Measurements from ENCODE around the gene RAMP1. TPM values are rescaled to one million over a fixed set of nuclear protein-coding genes. Genes with fewer than 3 reads are reported as not detected.

The RAMP1 gene
- total and polyA plus RNA-seq, 2 donors (not counting 1 experiment from before 2014, with no cell fraction given) = 15.7 TPM; not detected in 1

GRCh38 chr2:237864444-237864931, 5.1 kb downstream of the RAMP1 start:
- Mint-ChIP-seq H3K27me3 (peaks cover 50% of the 10 kb centered on the region), H3K27ac (no peak overlapping the region), H3K4me1 (peaks cover 15% of the 10 kb centered on the region), H3K9me3 (ENCODE audit: insufficient read depth) (no peaks in the 10 kb centered on the region), H3K4me3 (no peak overlapping the region)
- no peak for DNase-seq
- Histone ChIP-seq H3K4me2 (replicated peaks; ENCODE audit: low read depth, low read length, poor library complexity, severe bottlenecking) (no peak overlapping the region), H3K9ac (ENCODE audit: low read length) (no peak overlapping the region), H3K4me3 (ENCODE audit: control extremely low read depth in 1 of 5, extremely low read depth in 1 of 5, insufficient read depth in 1 of 5, low read depth in 2 of 5, low read length in 4 of 5) (no peak overlapping the region), H3K79me2 (ENCODE audit: control insufficient read depth, insufficient read depth, low read length) (no peaks in the 10 kb centered on the region), H3K36me3 (replicated peaks in 1 of 2; ENCODE audit: control extremely low read depth in 1 of 2, control insufficient read depth in 1 of 2, extremely low read depth in 1 of 2, insufficient read depth in 2 of 2, low read length in 1 of 2) (no peaks in the 10 kb centered on the region), H3K27me3 (replicated peaks in 1 of 4; ENCODE audit: control extremely low read depth in 1 of 4, control insufficient read depth in 3 of 4, insufficient read depth in 4 of 4, low read length in 3 of 4) (peaks cover 0 to 28% (median 6%) of the 10 kb centered on the region in 4 experiments), H4K20me1 (ENCODE audit: control insufficient read depth, insufficient read depth, low read length, poor library complexity, severe bottlenecking) (no peaks in the 10 kb centered on the region), H3K9me3 (ENCODE audit: control extremely low read depth in 1 of 3, control insufficient read depth in 2 of 3, insufficient read depth in 1 of 3, low read length in 2 of 3) (no peaks in the 10 kb centered on the region), H2AFZ (ENCODE audit: insufficient read depth, low read depth, low read length, poor library complexity, severe bottlenecking) (no peak overlapping the region), H3K27ac (ENCODE audit: low read length in 2 of 2) (no peak overlapping the region), H3K4me1 (ENCODE audit: control insufficient read depth in 2 of 2, insufficient read depth in 2 of 2, low read length in 2 of 2) (no peaks in the 10 kb centered on the region)
- ChIA-PET CTCF (no interaction called here), POLR2A (no interaction called here)
- intact Hi-C loops (cut with micrococcal nuclease) = no loop called here
- WGBS (ENCODE audit: insufficient coverage) = 84% methylated on average over 8 of the region's 10 CpGs
- TF ChIP-seq EZH2 (IDR thresholded peaks at IDR 0.05; ENCODE audit: borderline replicate concordance, insufficient read depth, low read depth, low read length, poor library complexity, severe bottlenecking) = no peak
- TF ChIP-seq CTCF (IDR thresholded peaks at IDR 0.05) = no peak
- no peak for ATAC-seq (ENCODE audit: low read depth)

GRCh38 chr2:237864940-237865622, 5.7 kb downstream of the RAMP1 start:
- Histone ChIP-seq H3K27me3 (replicated peaks in 1 of 4; ENCODE audit: control extremely low read depth in 1 of 4, control insufficient read depth in 3 of 4, insufficient read depth in 4 of 4, low read length in 3 of 4) (peaks cover 0 to 30% (median 5%) of the 10 kb centered on the region in 4 experiments), H3K4me2 (replicated peaks; ENCODE audit: low read depth, low read length, poor library complexity, severe bottlenecking) (no peak overlapping the region), H4K20me1 (ENCODE audit: control insufficient read depth, insufficient read depth, low read length, poor library complexity, severe bottlenecking) (no peaks in the 10 kb centered on the region), H3K9ac (ENCODE audit: low read length) (no peak overlapping the region), H3K4me3 (ENCODE audit: control extremely low read depth in 1 of 5, extremely low read depth in 1 of 5, insufficient read depth in 1 of 5, low read depth in 2 of 5, low read length in 4 of 5) (no peak overlapping the region), H3K4me1 (ENCODE audit: control insufficient read depth in 2 of 2, insufficient read depth in 2 of 2, low read length in 2 of 2) (no peaks in the 10 kb centered on the region), H2AFZ (ENCODE audit: insufficient read depth, low read depth, low read length, poor library complexity, severe bottlenecking) (no peak overlapping the region), H3K36me3 (replicated peaks in 1 of 2; ENCODE audit: control extremely low read depth in 1 of 2, control insufficient read depth in 1 of 2, extremely low read depth in 1 of 2, insufficient read depth in 2 of 2, low read length in 1 of 2) (no peaks in the 10 kb centered on the region), H3K9me3 (ENCODE audit: control extremely low read depth in 1 of 3, control insufficient read depth in 2 of 3, insufficient read depth in 1 of 3, low read length in 2 of 3) (peaks cover 0 to 3% (median 0%) of the 10 kb centered on the region in 3 donors), H3K27ac (ENCODE audit: low read length in 2 of 2) (no peak overlapping the region), H3K79me2 (ENCODE audit: control insufficient read depth, insufficient read depth, low read length) (no peaks in the 10 kb centered on the region)
- WGBS (ENCODE audit: insufficient coverage) = 74% methylated on average over 9 of the region's 9 CpGs
- no peak overlapping the region for H3K4me3 Mint-ChIP-seq
- intact Hi-C loops (cut with micrococcal nuclease) = no loop called here
- TF ChIP-seq CTCF (IDR thresholded peaks at IDR 0.05) = no peak
- no peak for TF ChIP-seq EZH2 (IDR thresholded peaks at IDR 0.05; ENCODE audit: borderline replicate concordance, insufficient read depth, low read depth, low read length, poor library complexity, severe bottlenecking)
- H3K27me3 Mint-ChIP-seq = peaks cover 50% of the 10 kb centered on the region
- no peak for ATAC-seq (ENCODE audit: low read depth)
- ChIA-PET POLR2A (no interaction called here), CTCF (no interaction called here)
- H3K9me3 Mint-ChIP-seq (ENCODE audit: insufficient read depth) = no peaks in the 10 kb centered on the region
- H3K27ac Mint-ChIP-seq = no peak overlapping the region
- H3K4me1 Mint-ChIP-seq = peaks cover 13% of the 10 kb centered on the region
- DNase-seq = no peak

All from B cell (primary cell).